ENCODE data around the gene QARS1. TPM values are rescaled to one million over a fixed set of nuclear protein-coding genes. Genes with fewer than 3 reads are reported as not detected.

QARS1 gene
- polyA plus RNA-seq, 6 donors from 2014 or later: 35.6 to 111 (median 98.3) TPM

DNA sequence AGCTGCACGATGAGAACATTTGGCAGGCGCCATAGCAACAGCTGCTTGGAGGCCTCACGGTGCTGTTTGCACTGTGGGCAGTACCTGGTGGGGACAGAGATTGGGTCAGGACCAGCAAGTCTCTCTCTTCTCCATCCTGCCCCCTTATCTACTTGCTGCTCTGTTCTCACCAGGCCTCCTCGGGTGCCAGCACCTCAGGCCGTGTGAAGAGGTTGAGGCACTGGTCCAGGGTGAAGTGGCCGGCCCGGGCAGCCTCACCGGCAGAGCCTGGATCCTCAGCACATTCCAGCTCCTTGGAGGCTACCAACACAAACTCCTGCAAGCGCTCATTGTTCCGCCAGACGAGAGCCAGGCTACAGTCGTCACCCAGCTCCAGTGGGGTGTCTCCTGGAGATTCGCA lies 6.2 kb upstream of the QARS1 start:
- ATAC-seq (ENCODE audit: low read depth in 2 of 2) (no peak), DNase-seq (no peak)
- H3K4me3 Mint-ChIP-seq: no peak overlapping the region
- H3K4me1 Mint-ChIP-seq: peaks cover 6 to 18% (median 14%) of the 10 kb centered on the region in 3 donors
- H3K27me3 Mint-ChIP-seq: no peaks in the 10 kb centered on the region
- H3K36me3 Mint-ChIP-seq: peaks cover 9 to 29% of the 10 kb centered on the region in 2 donors
- H3K27ac Mint-ChIP-seq: no peak overlapping the region
- H3K9me3 Mint-ChIP-seq: no peaks in the 10 kb centered on the region

DNA sequence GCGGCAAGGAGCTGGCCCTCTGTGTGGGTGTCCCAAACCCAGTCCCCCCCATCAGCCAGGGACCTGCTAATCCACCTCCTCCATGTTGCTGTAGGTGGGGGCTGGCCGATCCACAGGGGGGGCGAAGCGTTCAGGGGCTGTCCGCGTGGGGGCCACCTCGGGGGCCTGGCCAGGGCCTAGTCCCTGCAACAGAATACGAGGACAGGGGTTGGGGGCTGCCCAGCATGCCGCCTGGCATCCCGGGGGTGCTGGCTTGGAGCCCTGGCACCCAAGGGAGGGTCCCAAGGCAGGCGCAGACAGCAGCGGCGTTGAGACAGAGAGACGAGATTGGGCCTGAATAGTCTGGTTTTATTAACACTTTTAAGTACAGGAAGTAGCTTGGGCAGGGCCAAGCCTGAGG lies 3.8 kb upstream of the QARS1 start:
- no peak for ATAC-seq (ENCODE audit: low read depth in 2 of 2)
- no peaks in the 10 kb centered on the region for H3K9me3 Mint-ChIP-seq
- DNase-seq: no peak
- H3K4me1 Mint-ChIP-seq: peaks cover 30 to 37% (median 30%) of the 10 kb centered on the region in 3 donors
- H3K4me3 Mint-ChIP-seq: no peak overlapping the region
- no peaks in the 10 kb centered on the region for H3K27me3 Mint-ChIP-seq
- peaks cover 4 to 21% of the 10 kb centered on the region in 2 donors for H3K36me3 Mint-ChIP-seq
- H3K27ac Mint-ChIP-seq: no peak overlapping the region

DNA sequence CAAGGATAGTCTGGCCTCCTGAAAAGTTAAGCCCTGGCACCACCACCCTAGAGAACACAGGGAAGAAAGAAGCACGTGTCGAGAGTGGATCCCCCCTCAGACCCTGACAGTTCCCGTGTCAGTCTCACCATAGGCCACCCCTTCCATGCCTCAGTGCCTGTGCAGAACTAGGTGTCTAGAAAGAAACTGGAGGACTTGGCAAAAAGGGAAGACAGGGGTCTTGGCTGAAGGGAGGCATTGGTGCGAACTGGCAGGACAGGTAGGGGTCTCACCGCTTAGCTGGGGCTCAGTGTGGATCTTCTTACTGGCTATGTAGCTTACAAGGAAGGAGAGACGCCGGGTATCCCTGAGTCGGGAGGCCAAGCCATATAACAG lies 518 bp downstream of the QARS1 start:
- DNase-seq (no peak), ATAC-seq (ENCODE audit: low read depth in 2 of 2) (no peak)
- H3K4me3 Mint-ChIP-seq: peak overlapping the region; percentile 93 to 99 (median 98)
- no peaks in the 10 kb centered on the region for H3K9me3 Mint-ChIP-seq
- peak overlapping the region; percentile 88 to 99 (median 96) for H3K27ac Mint-ChIP-seq
- peaks cover 6 to 22% of the 10 kb centered on the region in 2 donors for H3K36me3 Mint-ChIP-seq
- peaks cover 19 to 42% (median 36%) of the 10 kb centered on the region in 3 donors for H3K4me1 Mint-ChIP-seq
- no peaks in the 10 kb centered on the region for H3K27me3 Mint-ChIP-seq

DNA sequence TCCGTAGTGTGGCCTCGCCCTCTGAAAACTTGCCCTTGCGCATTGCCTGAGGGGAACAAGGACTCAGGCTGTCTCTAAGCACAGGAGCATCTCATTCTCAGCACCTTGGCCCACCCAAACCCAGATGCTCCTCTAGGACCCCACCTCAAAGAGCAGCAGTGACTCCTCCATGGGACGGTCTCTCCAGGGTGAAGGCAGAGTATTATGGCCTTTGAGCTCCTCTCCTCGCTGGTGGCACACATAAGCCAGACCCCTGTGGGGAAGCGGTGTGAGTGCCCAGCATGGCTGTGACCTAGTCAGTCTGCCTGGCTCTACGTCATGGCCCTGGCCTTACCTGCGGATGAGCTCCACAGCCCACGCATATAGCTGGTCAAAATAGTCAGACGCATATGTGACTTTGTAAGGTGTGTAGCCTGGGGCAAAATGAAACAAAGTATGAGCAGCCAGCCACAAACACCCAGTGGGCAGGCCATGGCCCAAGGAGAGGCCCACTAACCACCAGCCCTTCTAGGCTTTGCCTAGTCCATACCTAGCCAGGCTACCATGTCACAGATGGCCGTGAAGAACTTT lies 4.4 kb downstream of the QARS1 start:
- Mint-ChIP-seq H3K4me3 (peak overlapping the region in 1 of 8 donors; percentile 51), H3K9me3 (no peaks in the 10 kb centered on the region), H3K27ac (peak overlapping the region in 1 of 6 donors; percentile 74)

DNA sequence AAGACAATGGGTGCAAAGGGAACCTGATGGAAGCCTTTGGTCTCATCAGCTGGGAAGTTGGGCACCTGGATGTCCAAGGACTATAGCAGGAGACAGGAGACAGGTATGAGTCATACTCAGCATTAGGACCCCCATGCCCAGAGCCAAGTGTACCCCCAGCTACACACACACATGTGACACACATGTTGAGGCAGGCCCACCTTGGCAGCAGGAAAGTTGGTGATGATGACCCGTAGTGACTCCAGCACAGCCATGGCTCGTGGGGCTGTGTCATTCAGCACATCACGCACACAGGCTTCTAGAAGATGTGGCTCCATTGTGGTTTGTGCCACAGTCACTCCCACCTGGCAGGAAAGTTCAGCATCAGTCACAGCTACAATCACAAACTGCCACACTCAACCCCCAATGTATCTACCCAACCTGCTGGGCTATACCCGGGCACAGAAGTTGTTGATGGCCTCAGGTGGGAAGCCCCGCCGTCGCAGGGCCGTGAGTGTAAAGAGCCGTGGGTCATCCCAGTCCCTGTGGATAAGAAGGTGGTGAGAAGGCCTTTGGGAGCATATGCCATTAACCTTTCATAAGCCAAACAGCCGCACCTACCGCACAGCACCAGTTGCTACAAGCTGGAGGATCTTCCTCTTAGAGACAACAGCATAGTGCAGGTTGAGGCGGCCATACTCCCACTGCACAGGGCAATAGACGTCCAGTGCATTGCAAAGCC lies 5.5 kb downstream of the QARS1 start:
- ATAC-seq (ENCODE audit: low read depth in 2 of 2): no peak
- Mint-ChIP-seq H3K27me3 (no peaks in the 10 kb centered on the region), H3K9me3 (no peaks in the 10 kb centered on the region), H3K36me3 (peaks cover 6 to 22% of the 10 kb centered on the region in 2 donors), H3K4me3 (peak overlapping the region in 1 of 8 donors; percentile 51), H3K4me1 (peaks cover 9 to 29% (median 24%) of the 10 kb centered on the region in 3 donors), H3K27ac (peak overlapping the region in 1 of 6 donors; percentile 52)
- DNase-seq: no peak

More for the DNA sequence above, 4.4 kb downstream of the QARS1 start:
- peaks cover 15 to 31% (median 29%) of the 10 kb centered on the region in 3 donors for H3K4me1 Mint-ChIP-seq
- DNase-seq: no peak
- H3K36me3 Mint-ChIP-seq: peaks cover 6 to 22% of the 10 kb centered on the region in 2 donors
- H3K27me3 Mint-ChIP-seq: no peaks in the 10 kb centered on the region
- no peak for ATAC-seq (ENCODE audit: low read depth in 2 of 2)

DNA sequence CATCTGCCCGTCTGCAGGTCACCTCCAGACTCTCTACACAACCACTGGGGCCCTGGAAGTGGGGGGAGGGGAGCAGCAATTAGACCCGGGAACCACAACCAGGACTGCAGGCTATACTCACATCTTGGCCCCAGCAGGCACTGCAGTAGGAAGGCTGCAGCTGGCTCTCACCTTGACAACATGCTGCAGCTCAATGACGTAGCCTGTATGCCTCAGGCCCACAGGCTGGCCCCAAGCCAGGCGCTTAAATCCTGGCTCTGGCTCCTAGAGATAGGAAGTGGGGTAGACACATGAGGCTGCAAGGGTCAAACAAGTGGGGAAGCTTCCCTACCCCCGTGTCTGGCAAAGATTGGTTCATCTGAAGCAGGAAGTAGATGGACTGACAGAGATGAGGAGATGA lies 6.1 kb downstream of the QARS1 start:
- H3K36me3 Mint-ChIP-seq: peaks cover 6 to 22% of the 10 kb centered on the region in 2 donors

DNA sequence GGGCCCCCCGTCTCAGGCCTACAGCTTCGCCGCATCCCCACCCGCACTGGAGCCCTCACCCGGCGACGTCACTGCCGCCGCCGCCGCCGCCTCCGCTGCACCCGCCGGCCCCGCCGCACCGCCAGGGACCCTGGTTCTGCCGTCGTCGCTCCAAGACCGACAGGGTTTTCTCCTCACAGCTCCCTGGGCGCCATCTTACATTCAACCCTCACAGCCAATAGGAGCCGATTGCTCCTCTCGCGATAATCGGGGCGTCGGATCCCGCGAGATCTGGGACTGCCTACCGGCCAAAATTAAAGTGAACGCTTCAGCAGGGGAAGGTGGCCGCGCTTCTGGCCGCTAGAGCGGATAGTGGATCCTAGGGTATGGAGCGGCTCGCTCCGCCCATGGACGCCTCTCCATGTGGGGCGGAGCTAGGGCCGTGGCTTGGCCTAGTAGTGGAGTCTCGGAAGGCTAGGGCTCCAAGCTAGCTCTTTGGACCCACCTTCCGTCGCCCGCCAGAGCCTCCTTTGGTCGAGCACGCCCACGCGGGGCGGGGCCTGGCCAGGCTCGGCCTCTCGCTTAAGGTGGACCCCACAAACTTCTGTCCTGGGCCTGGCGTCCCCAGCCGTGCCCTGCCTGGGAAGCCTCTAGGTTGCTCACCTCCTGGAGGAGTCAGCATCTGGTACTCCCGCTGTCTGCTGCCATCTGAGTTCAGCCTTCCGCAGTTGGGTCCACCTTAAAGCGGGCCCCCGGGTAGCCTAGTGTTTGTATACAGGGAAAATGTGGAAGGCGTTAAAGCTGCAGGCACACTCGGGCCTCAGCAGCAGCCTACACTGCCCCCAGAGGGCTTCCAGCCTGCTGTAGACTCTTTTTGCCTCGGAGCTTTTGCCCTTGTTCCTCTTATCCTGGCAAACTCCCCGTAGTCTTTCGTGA lies 10.4 kb downstream of the QARS1 start, which contains the start of gene QRICH1:
QRICH1 (minus strand) TSS at position 219 of the 915 bp plus-strand sequence. CDS start 17,054 bp downstream, outside the sequence.
- ATAC-seq (ENCODE audit: low read depth in 2 of 2) (peak; percentile 74 to 78), DNase-seq (peak; percentile 97)
- Mint-ChIP-seq H3K36me3 (peaks cover 0 to 1% of the 10 kb centered on the region in 2 donors), H3K27me3 (no peaks in the 10 kb centered on the region), H3K4me3 (peak within 1 kb of the TSS; percentile 89 to 99 (median 96)), H3K4me1 (peaks cover 15 to 46% (median 38%) of the 10 kb centered on the region in 3 donors), H3K9me3 (no peaks in the 10 kb centered on the region), H3K27ac (peak within 1 kb of the TSS; percentile 93 to 98 (median 96))

More for the DNA sequence above, 6.1 kb downstream of the QARS1 start:
- Mint-ChIP-seq H3K4me1 (peaks cover 3 to 22% (median 17%) of the 10 kb centered on the region in 3 donors), H3K27me3 (no peaks in the 10 kb centered on the region), H3K9me3 (no peaks in the 10 kb centered on the region), H3K27ac (peak overlapping the region in 1 of 6 donors; percentile 73), H3K4me3 (peak overlapping the region in 1 of 8 donors; percentile 51)
- DNase-seq (no peak), ATAC-seq (ENCODE audit: low read depth in 2 of 2) (no peak)

DNA sequence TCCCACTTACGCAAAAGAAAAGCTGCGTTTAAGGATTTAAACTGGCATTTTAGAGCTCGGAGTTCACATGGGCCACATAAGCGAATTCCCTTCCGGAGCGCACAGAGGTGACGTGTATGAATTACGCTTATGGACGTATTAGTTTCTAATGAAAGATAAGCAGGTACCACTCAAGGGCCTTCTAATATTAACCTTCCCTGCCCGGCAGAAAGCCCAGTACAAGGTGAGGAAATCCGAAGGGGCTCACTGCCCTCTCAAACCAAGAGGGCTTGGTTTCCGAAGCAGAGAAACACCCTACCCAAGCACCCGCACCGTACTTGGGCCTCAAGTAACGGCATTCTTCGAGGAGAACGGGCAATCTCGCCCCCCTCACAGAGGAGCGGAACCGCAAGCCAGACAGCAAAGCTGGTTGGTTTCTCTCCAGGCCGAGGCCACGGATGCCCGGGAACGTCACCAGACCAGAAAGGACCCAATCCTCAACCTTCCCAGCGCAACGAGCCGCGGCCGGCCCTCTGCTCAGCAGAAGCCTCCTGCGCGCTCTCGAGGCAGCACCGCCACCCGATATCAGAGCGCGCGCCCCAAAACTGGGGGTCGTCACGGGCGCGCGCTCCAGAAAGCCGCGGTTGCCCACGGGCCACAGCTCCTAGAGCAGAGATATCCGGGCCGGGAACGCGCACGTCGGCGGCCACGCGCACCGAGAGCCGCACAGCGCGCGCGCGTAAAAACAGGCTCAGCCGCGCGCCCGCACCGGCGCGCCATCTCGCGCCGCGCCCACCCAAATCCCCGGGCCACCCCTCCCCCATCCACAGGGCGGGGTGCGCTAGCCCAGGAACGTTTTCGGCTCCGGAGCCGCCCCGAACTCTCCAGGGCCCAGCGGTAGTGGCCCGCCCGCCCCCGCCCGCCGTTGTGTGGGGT lies 11.4 kb downstream of the QARS1 start:
- peaks cover 15 to 48% (median 38%) of the 10 kb centered on the region in 3 donors for H3K4me1 Mint-ChIP-seq

DNA sequence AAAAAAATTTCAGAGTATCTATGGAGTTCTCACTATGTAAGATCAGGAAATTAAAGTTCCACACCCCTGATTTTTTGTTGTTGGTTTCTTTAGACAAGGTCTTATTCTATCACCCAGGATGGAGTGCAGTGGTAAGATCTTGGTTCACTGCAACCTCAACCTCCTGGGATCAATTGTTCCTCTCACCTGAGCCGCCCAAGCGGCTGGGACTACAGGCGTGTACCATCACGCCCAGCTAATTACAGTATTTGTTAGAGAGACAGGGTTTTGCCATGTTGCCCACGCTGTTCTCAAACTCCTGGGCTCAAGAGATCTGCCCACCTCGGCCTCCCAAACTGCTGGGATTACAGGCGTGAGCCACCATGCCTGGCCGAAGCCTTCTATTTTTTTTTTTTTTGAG lies 23.1 kb downstream of the QARS1 start:
- no peak for DNase-seq
- H3K4me1 Mint-ChIP-seq: peaks cover 11 to 23% (median 11%) of the 10 kb centered on the region in 3 donors
- ATAC-seq (ENCODE audit: low read depth in 2 of 2): no peak
- H3K36me3 Mint-ChIP-seq: no peaks in the 10 kb centered on the region
- no peaks in the 10 kb centered on the region for H3K27me3 Mint-ChIP-seq
- no peaks in the 10 kb centered on the region for H3K9me3 Mint-ChIP-seq
- no peak overlapping the region for H3K4me3 Mint-ChIP-seq
- no peak overlapping the region for H3K27ac Mint-ChIP-seq

More for the DNA sequence above, 11.4 kb downstream of the QARS1 start:
- H3K36me3 Mint-ChIP-seq: no peaks in the 10 kb centered on the region
- ATAC-seq (ENCODE audit: low read depth in 2 of 2): peak; percentile 34 to 35
- no peaks in the 10 kb centered on the region for H3K27me3 Mint-ChIP-seq
- peak overlapping the region; percentile 89 to 99 (median 94) for H3K4me3 Mint-ChIP-seq
- H3K9me3 Mint-ChIP-seq: no peaks in the 10 kb centered on the region
- peak; percentile 79 for DNase-seq
- peak overlapping the region; percentile 87 to 97 (median 92) for H3K27ac Mint-ChIP-seq

DNA sequence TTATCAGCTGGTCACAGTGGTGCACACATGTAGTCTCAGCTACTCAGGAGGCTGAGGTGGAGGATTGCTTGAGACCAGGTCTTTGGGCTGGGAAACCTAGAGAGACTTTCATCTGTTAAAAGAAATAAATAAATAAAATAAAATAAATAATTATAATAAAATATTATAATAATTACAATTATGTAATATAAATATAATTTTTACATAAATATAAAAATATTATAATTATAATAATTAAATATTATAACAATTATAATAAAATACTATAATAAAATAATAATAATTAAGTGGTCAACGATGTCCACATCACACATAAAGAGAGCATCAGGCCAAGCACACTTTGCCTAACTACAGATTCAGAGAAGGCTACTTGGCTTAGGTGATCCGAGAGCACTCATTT lies 25.3 kb downstream of the QARS1 start:
- no peak for ATAC-seq (ENCODE audit: low read depth in 2 of 2)
- Mint-ChIP-seq H3K9me3 (no peaks in the 10 kb centered on the region), H3K27ac (no peak overlapping the region), H3K27me3 (no peaks in the 10 kb centered on the region), H3K4me3 (no peak overlapping the region), H3K4me1 (peaks cover 11 to 20% (median 11%) of the 10 kb centered on the region in 3 donors), H3K36me3 (no peaks in the 10 kb centered on the region)
- DNase-seq: no peak

DNA sequence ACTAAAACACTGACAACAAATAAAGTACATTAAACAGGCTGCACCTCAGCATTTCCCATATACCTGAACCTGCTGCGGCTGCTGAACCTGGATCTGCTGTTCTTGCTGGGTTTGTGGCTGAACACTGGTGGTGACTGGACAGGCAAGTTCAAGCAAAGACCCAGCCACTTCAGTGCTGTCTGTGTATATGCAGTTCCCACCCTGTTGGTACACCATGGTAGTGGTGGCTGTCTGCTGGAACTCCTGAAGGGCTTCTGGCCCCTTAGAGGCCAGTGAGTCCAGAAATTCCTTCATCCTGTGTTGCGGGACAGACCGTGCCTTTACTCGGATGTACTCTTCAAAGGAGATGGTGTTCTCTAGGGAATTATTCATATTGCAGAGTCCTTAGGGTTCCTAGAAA lies 27.9 kb downstream of the QARS1 start:
- no peak overlapping the region for H3K27ac Mint-ChIP-seq
- no peak overlapping the region for H3K4me3 Mint-ChIP-seq
- no peaks in the 10 kb centered on the region for H3K27me3 Mint-ChIP-seq
- peaks cover 11 to 13% (median 11%) of the 10 kb centered on the region in 3 donors for H3K4me1 Mint-ChIP-seq
- ATAC-seq (ENCODE audit: low read depth in 2 of 2) (no peak), DNase-seq (no peak)
- H3K36me3 Mint-ChIP-seq: peaks cover 4 to 8% of the 10 kb centered on the region in 2 donors
- H3K9me3 Mint-ChIP-seq: no peaks in the 10 kb centered on the region

DNA sequence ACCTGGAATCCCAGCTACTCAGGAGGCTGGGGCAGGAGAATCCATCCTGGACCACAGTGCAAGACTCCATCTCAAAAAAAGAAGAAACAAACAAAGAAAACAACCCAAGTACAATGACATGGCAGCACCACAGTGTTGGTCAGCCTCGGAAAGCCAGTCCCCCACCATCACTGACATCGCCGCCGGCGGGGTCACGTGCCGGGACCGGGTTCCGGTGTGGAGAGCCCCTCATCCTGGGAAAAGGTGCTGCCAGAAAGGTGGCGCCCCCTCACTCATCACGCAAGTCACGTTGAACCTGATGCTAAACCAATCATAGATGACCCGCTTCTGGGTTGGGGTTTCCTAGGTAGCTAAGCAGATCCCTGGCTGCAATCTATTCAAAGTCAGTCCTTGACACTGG lies 28.4 kb downstream of the QARS1 start:
- Mint-ChIP-seq H3K4me3 (no peak overlapping the region), H3K9me3 (no peaks in the 10 kb centered on the region), H3K36me3 (peaks cover 4 to 8% of the 10 kb centered on the region in 2 donors), H3K4me1 (peaks cover 9 to 11% (median 11%) of the 10 kb centered on the region in 3 donors), H3K27me3 (no peaks in the 10 kb centered on the region), H3K27ac (peak overlapping the region in 1 of 6 donors; percentile 19)
- ATAC-seq (ENCODE audit: low read depth in 2 of 2): no peak
- DNase-seq: no peak

All from naive B cell (primary cell).